CD4-positive, alpha-beta T cell (primary cell): ENCODE data around the gene APOM. TPM values are rescaled to one million over a fixed set of nuclear protein-coding genes. Genes with fewer than 3 reads are reported as not detected.

Source experiments
- ATAC-seq: fragments of 200-7000 bp; cut with Tn5 transposase; one replicate; pipeline ENCODE4 v1.10.0; 2022; ENCODE audit warnings: mild to moderate bottlenecking; ENCODE audit not compliant: poor library complexity
- CTCF ChIA-PET: fragments of 350-600 bp; sonication (Branson Sonifier 250); formaldehyde crosslinking; loops from one replicate; lab custom pipeline; 2021; ENCODE audit warnings: antibody characterized with exemption, inconsistent platforms; lab: Charles Lee
- POLR2A ChIA-PET: fragments of 350-600 bp; sonication (Branson Sonifier 250); formaldehyde crosslinking; loops from one replicate; lab custom pipeline; 2021; ENCODE audit warnings: antibody characterized with exemption, inconsistent platforms; lab: Charles Lee
- DNase-seq, 14 experiments: peaks; one replicate each; pipeline ENCODE4 v3.0.0-alpha.2; 2013 to 2020; ENCODE audit warnings: mixed read lengths in 2 of 14
- H3K27ac ChIP-seq, 2 donors: one replicate each; pipeline versions ENCODE4 v1.5.1 to v1.7.0; 2013; ENCODE audit warnings: low read length in 2 of 2, low read depth in 1 of 2, mild to moderate bottlenecking in 1 of 2
- H3K27me3 ChIP-seq, 2 experiments: 1 replicate in 1 of 2; 2 replicates in 1 of 2; pipeline versions ENCODE4 v1.6.1 to v1.7.0; 2013; ENCODE audit warnings: low read length in 2 of 2, control low read depth in 1 of 2, mild to moderate bottlenecking in 1 of 2, moderate library complexity in 1 of 2; ENCODE audit not compliant: insufficient read depth in 2 of 2, control insufficient read depth in 1 of 2
- H3K36me3 ChIP-seq: one replicate; pipeline ENCODE4 v1.6.1; 2013; ENCODE audit warnings: low read length, control low read depth; ENCODE audit not compliant: insufficient read depth
- H3K4me1 ChIP-seq: one replicate; pipeline ENCODE4 v1.6.1; 2013; ENCODE audit warnings: low read length, control low read depth; ENCODE audit not compliant: insufficient read depth
- H3K4me3 ChIP-seq: one replicate; pipeline ENCODE4 v1.5.1; 2013; ENCODE audit warnings: mild to moderate bottlenecking, low read length, moderate library complexity
- H3K9me3 ChIP-seq, 2 experiments: 1 replicate in 1 of 2; 2 replicates in 1 of 2; pipeline versions ENCODE4 v1.6.1 to v1.7.0; 2013; ENCODE audit warnings: low read length in 2 of 2, mild to moderate bottlenecking in 2 of 2, control low read depth in 1 of 2, moderate library complexity in 1 of 2; ENCODE audit not compliant: control insufficient read depth in 1 of 2, insufficient read depth in 1 of 2
- H3K27ac Mint-ChIP-seq: one replicate; pipeline ENCODE4 v1.8.0; 2020; ENCODE audit warnings: mixed read lengths
- H3K27me3 Mint-ChIP-seq: one replicate; pipeline ENCODE4 v1.8.0; 2021; ENCODE audit warnings: mixed read lengths
- H3K36me3 Mint-ChIP-seq: one replicate; pipeline ENCODE4 v1.8.0; 2021; ENCODE audit warnings: low read depth, mixed read lengths
- H3K4me1 Mint-ChIP-seq: one replicate; pipeline ENCODE4 v1.8.0; 2021; ENCODE audit warnings: low read depth, mixed read lengths
- H3K4me3 Mint-ChIP-seq: one replicate; pipeline ENCODE4 v1.8.0; 2020; ENCODE audit warnings: mild to moderate bottlenecking, mixed read lengths
- H3K9me3 Mint-ChIP-seq: one replicate; pipeline ENCODE4 v1.8.0; 2020; ENCODE audit warnings: mixed read lengths
- intact Hi-C, 2 experiments: fragments of 100-400 bp; cut with DNase I in 1 of 2; cut with micrococcal nuclease in 1 of 2; formaldehyde crosslinking; loops; one replicate each; pipeline versions ENCODE4 v1.15.1 to v1.9.0; 2023 to 2025; cut with DNase I, micrococcal nuclease
- total RNA-seq, 174 experiments: library from RNA in 2 of 174; stranded (reverse) in 2 of 174; gene quantifications; one replicate each; pipeline ENCODE4 v1.2.3 and lab custom pipeline; 2021 to 2026
- TF ChIP-seq, protein P1 (sequence below): fragments of 200-600 bp; IDR thresholded peaks from one replicate; pipeline ENCODE4 v1.8.0; 2022; ENCODE audit warnings: antibody characterized with exemption, mild to moderate bottlenecking

APOM gene
- total RNA-seq, 2 experiments from 2014 or later: 4.2 to 4.6 TPM

GRCh38 chr6:31620586-31621319 lies 34.9 kb upstream of the APOM start, which contains the start of gene PRRC2A:
PRRC2A (plus strand) TSS chr6:31620715; CDS start chr6:31622790, 2,075 bp downstream.
- Histone ChIP-seq H3K4me1 (peaks cover 38% of the 10 kb centered on the region), H3K9me3 (no peaks in the 10 kb centered on the region), H3K27me3 (no peaks in the 10 kb centered on the region), H3K4me3 (peak within 1 kb of the TSS; percentile 74), H3K27ac (peak within 1 kb of the TSS; percentile 97 to 99), H3K36me3 (peaks cover 34% of the 10 kb centered on the region)
- peak in 10 of 14 experiments; percentile 71 to 96 (median 86) for DNase-seq
- Mint-ChIP-seq H3K27ac (peak within 1 kb of the TSS; percentile 92), H3K4me3 (peak within 1 kb of the TSS; percentile 93), H3K9me3 (no peaks in the 10 kb centered on the region), H3K4me1 (peaks cover 44% of the 10 kb centered on the region), H3K36me3 (peaks cover 46% of the 10 kb centered on the region), H3K27me3 (no peaks in the 10 kb centered on the region)
- TF ChIP-seq, protein P1, sequence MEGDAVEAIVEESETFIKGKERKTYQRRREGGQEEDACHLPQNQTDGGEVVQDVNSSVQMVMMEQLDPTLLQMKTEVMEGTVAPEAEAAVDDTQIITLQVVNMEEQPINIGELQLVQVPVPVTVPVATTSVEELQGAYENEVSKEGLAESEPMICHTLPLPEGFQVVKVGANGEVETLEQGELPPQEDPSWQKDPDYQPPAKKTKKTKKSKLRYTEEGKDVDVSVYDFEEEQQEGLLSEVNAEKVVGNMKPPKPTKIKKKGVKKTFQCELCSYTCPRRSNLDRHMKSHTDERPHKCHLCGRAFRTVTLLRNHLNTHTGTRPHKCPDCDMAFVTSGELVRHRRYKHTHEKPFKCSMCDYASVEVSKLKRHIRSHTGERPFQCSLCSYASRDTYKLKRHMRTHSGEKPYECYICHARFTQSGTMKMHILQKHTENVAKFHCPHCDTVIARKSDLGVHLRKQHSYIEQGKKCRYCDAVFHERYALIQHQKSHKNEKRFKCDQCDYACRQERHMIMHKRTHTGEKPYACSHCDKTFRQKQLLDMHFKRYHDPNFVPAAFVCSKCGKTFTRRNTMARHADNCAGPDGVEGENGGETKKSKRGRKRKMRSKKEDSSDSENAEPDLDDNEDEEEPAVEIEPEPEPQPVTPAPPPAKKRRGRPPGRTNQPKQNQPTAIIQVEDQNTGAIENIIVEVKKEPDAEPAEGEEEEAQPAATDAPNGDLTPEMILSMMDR: no peak
- ATAC-seq: peak; percentile 20
- ChIA-PET CTCF (interaction anchor here (0.9 to 1.0 kb wide), 2 partner anchors 22 to 70 kb away, joined by 4 read pairs; no protein-coding TSS in a partner anchor), POLR2A (interaction anchor here (0.6 to 4.9 kb wide), 17 partner anchors 26 to 1351 kb away, joined by 3 to 46 read pairs (median 4); partner anchors contain the start of genes ABHD16A, BAG6, C6orf47 and DDX39B)
- intact Hi-C loops: loop anchor here (1.0 to 2.0 kb wide), 5 partner anchors 32 to 74 kb away; partner anchors contain the start of genes BAG6 (in 2 of the 2), ATP6V1G2 (in 1 of the 2), C6orf47 (in 1 of the 2) and GPANK1 (in 1 of the 2)

GRCh38 chr6:31621320-31621939 lies 34.3 kb upstream of the APOM start:
- ChIA-PET POLR2A (interaction anchor here (0.6 to 4.9 kb wide), 10 partner anchors 23 to 1058 kb away, joined by 3 to 46 read pairs (median 4); partner anchors contain the start of genes BAG6, C6orf47, DDX39B and GPANK1), CTCF (interaction anchor here (1.4 kb wide), 1 partner anchor 30 kb away, joined by 8 read pairs; the partner anchor contains the start of gene BAG6)
- TF ChIP-seq, protein P1: no peak
- ATAC-seq (no peak), DNase-seq (no peak)
- peaks cover 40% of the 10 kb centered on the region for H3K36me3 ChIP-seq
- H3K4me1 ChIP-seq: peaks cover 32% of the 10 kb centered on the region
- Mint-ChIP-seq H3K36me3 (peaks cover 53% of the 10 kb centered on the region), H3K27ac (peak overlapping the region; percentile 92), H3K27me3 (no peaks in the 10 kb centered on the region), H3K4me3 (peak overlapping the region; percentile 93), H3K4me1 (peaks cover 37% of the 10 kb centered on the region), H3K9me3 (no peaks in the 10 kb centered on the region)
- no peaks in the 10 kb centered on the region for H3K9me3 ChIP-seq
- H3K27me3 ChIP-seq: no peaks in the 10 kb centered on the region
- peak overlapping the region; percentile 74 for H3K4me3 ChIP-seq
- peak overlapping the region; percentile 89 to 97 for H3K27ac ChIP-seq
- intact Hi-C loops: loop anchor here (2.0 kb wide), 3 partner anchors 39 to 75 kb away; partner anchors contain the start of genes ATP6V1G2 (in 1 of the 2), C6orf47 (in 1 of the 2), GPANK1 (in 1 of the 2) and NFKBIL1 (in 1 of the 2)

DNA sequence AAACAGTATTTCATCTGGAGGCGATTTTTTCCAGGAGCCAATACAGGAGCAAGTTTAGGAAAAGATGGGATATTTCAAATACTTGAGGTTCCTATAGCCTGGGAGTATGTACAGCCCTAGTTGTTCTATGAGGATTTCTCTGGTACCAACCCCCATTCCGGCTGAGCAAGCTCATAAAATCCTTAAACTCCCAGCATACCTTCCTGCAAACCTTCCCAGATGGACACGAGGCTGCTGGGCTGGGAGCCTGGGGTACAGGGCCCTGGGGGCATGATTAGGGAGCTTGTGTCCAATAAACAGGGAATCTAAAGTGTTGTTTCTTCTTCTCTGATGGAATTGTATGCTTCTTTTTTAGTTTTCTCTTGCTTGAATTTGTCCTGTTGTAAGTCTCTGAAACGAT lies 33.7 kb upstream of the APOM start:
- intact Hi-C loops: loop anchor here (2.0 kb wide), 3 partner anchors 39 to 75 kb away; partner anchors contain the start of genes ATP6V1G2 (in 1 of the 2), C6orf47 (in 1 of the 2), GPANK1 (in 1 of the 2) and NFKBIL1 (in 1 of the 2)
- Histone ChIP-seq H3K4me1 (peaks cover 27% of the 10 kb centered on the region), H3K27me3 (no peaks in the 10 kb centered on the region), H3K4me3 (no peak overlapping the region), H3K27ac (peak overlapping the region in 1 of 2 donors; percentile 89), H3K9me3 (no peaks in the 10 kb centered on the region), H3K36me3 (peaks cover 46% of the 10 kb centered on the region)
- Mint-ChIP-seq H3K27ac (peak overlapping the region; percentile 92), H3K4me1 (peaks cover 32% of the 10 kb centered on the region), H3K9me3 (no peaks in the 10 kb centered on the region), H3K27me3 (no peaks in the 10 kb centered on the region), H3K36me3 (peaks cover 59% of the 10 kb centered on the region), H3K4me3 (peak overlapping the region; percentile 93)
- ATAC-seq: no peak
- POLR2A ChIA-PET: interaction anchor here (1.0 to 4.9 kb wide), 9 partner anchors 24 to 276 kb away, joined by 3 to 46 read pairs (median 4); partner anchors contain the start of genes BAG6, C6orf47, DDX39B and GPANK1
- TF ChIP-seq, protein P1: no peak
- no peak for DNase-seq
- CTCF ChIA-PET: interaction anchor here (1.3 to 1.4 kb wide), 3 partner anchors 14 to 148 kb away, joined by 3 to 8 read pairs (median 4); partner anchors contain the start of gene BAG6
